ENCODE measurements around the gene ZNF133. TPM values are rescaled to one million over a fixed set of nuclear protein-coding genes. Genes with fewer than 3 reads are reported as not detected.

ZNF133 gene
- total and polyA plus RNA-seq, 4 donors: 7.8 to 27.1 (median 9.9) TPM

GRCh38 chr20:18276821-18277220, 11.5 kb upstream of the ZNF133 start:
- H3K4me3 ChIP-seq: no peak overlapping the region
- TF ChIP-seq CTCF (IDR thresholded peaks at IDR 0.05; ENCODE audit: control extremely low read depth, extremely low read depth): peak; percentile 45
- WGBS, 2 donors: 9 to 14% methylated on average over 12 of the region's 12 CpGs
- peak; percentile 67 to 70 (median 68) for DNase-seq
- no peaks in the 10 kb centered on the region for H3K4me1 ChIP-seq (ENCODE audit: control insufficient read depth in 5 of 5, insufficient read depth in 5 of 5, low read length in 5 of 5)
- H3K27ac ChIP-seq (ENCODE audit: low read depth in 1 of 2, low read length in 1 of 2): no peak overlapping the region
- peaks cover 0 to 4% (median 2%) of the 10 kb centered on the region in 3 donors for H3K27me3 ChIP-seq (ENCODE audit: control insufficient read depth in 3 of 3, insufficient read depth in 3 of 3, low read length in 2 of 3)
- no peak for ATAC-seq (ENCODE audit: insufficient read depth, low FRiP score)
- H3K9me3 ChIP-seq (ENCODE audit: control insufficient read depth in 4 of 4, insufficient read depth in 3 of 4, low read length in 3 of 4): no peaks in the 10 kb centered on the region
- H3K36me3 ChIP-seq (ENCODE audit: control insufficient read depth in 4 of 4, insufficient read depth in 4 of 4, low read length in 4 of 4): no peaks in the 10 kb centered on the region
- H3K9ac ChIP-seq (ENCODE audit: insufficient read depth in 1 of 2, low read length in 2 of 2): no peak overlapping the region

- H3K4me3 ChIP-seq: no peak overlapping the region
- ATAC-seq (ENCODE audit: insufficient read depth, low FRiP score) (no peak), DNase-seq (no peak)
- H3K4me1 ChIP-seq (ENCODE audit: control insufficient read depth in 5 of 5, insufficient read depth in 5 of 5, low read length in 5 of 5): no peaks in the 10 kb centered on the region
- 46 to 56% methylated on average over 2 of the region's 2 CpGs for WGBS, 2 donors
- peaks cover 0 to 3% (median under 1%) of the 10 kb centered on the region in 4 donors for H3K9me3 ChIP-seq (ENCODE audit: control insufficient read depth in 4 of 4, insufficient read depth in 3 of 4, low read length in 3 of 4)
- no peaks in the 10 kb centered on the region for H3K36me3 ChIP-seq (ENCODE audit: control insufficient read depth in 4 of 4, insufficient read depth in 4 of 4, low read length in 4 of 4)
- H3K9ac ChIP-seq (ENCODE audit: insufficient read depth in 1 of 2, low read length in 2 of 2): no peak overlapping the region
- no peak overlapping the region for H3K27ac ChIP-seq (ENCODE audit: low read depth in 1 of 2, low read length in 1 of 2)
- H3K27me3 ChIP-seq (ENCODE audit: control insufficient read depth in 3 of 3, insufficient read depth in 3 of 3, low read length in 2 of 3): peaks cover 0 to 4% (median 2%) of the 10 kb centered on the region in 3 donors
- TF ChIP-seq CTCF (IDR thresholded peaks at IDR 0.05; ENCODE audit: control extremely low read depth, extremely low read depth): no peak
Measured at GRCh38 chr20:18279242-18279641, 9.1 kb upstream of the ZNF133 start.

- no peak for ATAC-seq (ENCODE audit: insufficient read depth, low FRiP score)
- no peak for TF ChIP-seq CTCF (IDR thresholded peaks at IDR 0.05; ENCODE audit: control extremely low read depth, extremely low read depth)
Measured at GRCh38 chr20:18284805-18285533, 3.4 kb upstream of the ZNF133 start.

More at GRCh38 chr20:18284805-18285533, 3.4 kb upstream of the ZNF133 start:
- no peak for DNase-seq
- H3K4me1 ChIP-seq (ENCODE audit: control insufficient read depth in 5 of 5, insufficient read depth in 5 of 5, low read length in 5 of 5): peaks cover 0 to 10% (median 5%) of the 10 kb centered on the region in 5 donors
- H3K27ac ChIP-seq (ENCODE audit: low read depth in 1 of 2, low read length in 1 of 2): no peak overlapping the region
- H3K9ac ChIP-seq (ENCODE audit: insufficient read depth in 1 of 2, low read length in 2 of 2): no peak overlapping the region
- H3K9me3 ChIP-seq (ENCODE audit: control insufficient read depth in 4 of 4, insufficient read depth in 3 of 4, low read length in 3 of 4): peaks cover 0 to 13% (median 3%) of the 10 kb centered on the region in 4 donors
- H3K36me3 ChIP-seq (ENCODE audit: control insufficient read depth in 4 of 4, insufficient read depth in 4 of 4, low read length in 4 of 4): peaks cover 0 to under 1% (median 0%) of the 10 kb centered on the region in 4 donors
- H3K4me3 ChIP-seq: no peak overlapping the region
- WGBS, 2 donors: 86 to 90% methylated on average over 3 of the region's 3 CpGs
- H3K27me3 ChIP-seq (ENCODE audit: control insufficient read depth in 3 of 3, insufficient read depth in 3 of 3, low read length in 2 of 3): peaks cover 0 to 2% (median 0%) of the 10 kb centered on the region in 3 donors

All from lung (tissue), 12 donors.